GM11168 (cell line): ENCODE results near the gene CRISPLD2.

Experiments
- in situ Hi-C: fragments of 300-500 bp; cut with MboI; formaldehyde crosslinking; loops from one replicate; pipeline ENCODE4 v1.12.0; 2022; ENCODE audit warnings: low sequenced_read_pairs; ENCODE audit not compliant: unreplicated experiment

Gene CRISPLD2

GRCh38 chr16:84879569-84880487 is 60.0 kb downstream of the CRISPLD2 start:
- in situ Hi-C loops: no loop called here

GRCh38 chr16:84881702-84882521 is 62.1 kb downstream of the CRISPLD2 start:
- in situ Hi-C loops: no loop called here

- in situ Hi-C loops: no loop called here
These were observed 63.5 kb downstream of the CRISPLD2 start for GRCh38 chr16:84883301-84883700.

- in situ Hi-C loops: no loop called here
These were observed 64.4 kb downstream of the CRISPLD2 start for GRCh38 chr16:84884246-84884595.

- in situ Hi-C loops: no loop called here
These were observed 65.0 kb downstream of the CRISPLD2 start for GRCh38 chr16:84884596-84885341.

- in situ Hi-C loops: no loop called here
These were observed 65.6 kb downstream of the CRISPLD2 start for GRCh38 chr16:84885342-84885910.

GRCh38 chr16:84886497-84887090 is 66.8 kb downstream of the CRISPLD2 start:
- in situ Hi-C loops: no loop called here

GRCh38 chr16:84887207-84887606 is 67.4 kb downstream of the CRISPLD2 start:
- in situ Hi-C loops: no loop called here

GRCh38 chr16:84888450-84888849 is 68.7 kb downstream of the CRISPLD2 start:
- in situ Hi-C loops: no loop called here

GRCh38 chr16:84889066-84889465 is 69.3 kb downstream of the CRISPLD2 start:
- in situ Hi-C loops: no loop called here

- in situ Hi-C loops: no loop called here
These were observed 70.6 kb downstream of the CRISPLD2 start for GRCh38 chr16:84890427-84890826.

GRCh38 chr16:84891149-84891795 is 71.5 kb downstream of the CRISPLD2 start:
- in situ Hi-C loops: no loop called here

GRCh38 chr16:84892097-84892496 is 72.3 kb downstream of the CRISPLD2 start:
- in situ Hi-C loops: no loop called here

- in situ Hi-C loops: no loop called here
These were observed 73.7 kb downstream of the CRISPLD2 start for GRCh38 chr16:84893467-84893848.

GRCh38 chr16:84893849-84894599 is 74.2 kb downstream of the CRISPLD2 start:
- in situ Hi-C loops: no loop called here

- in situ Hi-C loops: no loop called here
These were observed 75.2 kb downstream of the CRISPLD2 start for GRCh38 chr16:84895016-84895415.

GRCh38 chr16:84896847-84897246 is 77.1 kb downstream of the CRISPLD2 start:
- in situ Hi-C loops: no loop called here

GRCh38 chr16:84897911-84898377 is 78.2 kb downstream of the CRISPLD2 start:
- in situ Hi-C loops: no loop called here

GRCh38 chr16:84898447-84898846 is 78.7 kb downstream of the CRISPLD2 start:
- in situ Hi-C loops: no loop called here
